ENCODE data around the gene FKBP4.
A peak's percentile ranks its signal among the peaks of the same experiment; 100 is the strongest.

DNA sequence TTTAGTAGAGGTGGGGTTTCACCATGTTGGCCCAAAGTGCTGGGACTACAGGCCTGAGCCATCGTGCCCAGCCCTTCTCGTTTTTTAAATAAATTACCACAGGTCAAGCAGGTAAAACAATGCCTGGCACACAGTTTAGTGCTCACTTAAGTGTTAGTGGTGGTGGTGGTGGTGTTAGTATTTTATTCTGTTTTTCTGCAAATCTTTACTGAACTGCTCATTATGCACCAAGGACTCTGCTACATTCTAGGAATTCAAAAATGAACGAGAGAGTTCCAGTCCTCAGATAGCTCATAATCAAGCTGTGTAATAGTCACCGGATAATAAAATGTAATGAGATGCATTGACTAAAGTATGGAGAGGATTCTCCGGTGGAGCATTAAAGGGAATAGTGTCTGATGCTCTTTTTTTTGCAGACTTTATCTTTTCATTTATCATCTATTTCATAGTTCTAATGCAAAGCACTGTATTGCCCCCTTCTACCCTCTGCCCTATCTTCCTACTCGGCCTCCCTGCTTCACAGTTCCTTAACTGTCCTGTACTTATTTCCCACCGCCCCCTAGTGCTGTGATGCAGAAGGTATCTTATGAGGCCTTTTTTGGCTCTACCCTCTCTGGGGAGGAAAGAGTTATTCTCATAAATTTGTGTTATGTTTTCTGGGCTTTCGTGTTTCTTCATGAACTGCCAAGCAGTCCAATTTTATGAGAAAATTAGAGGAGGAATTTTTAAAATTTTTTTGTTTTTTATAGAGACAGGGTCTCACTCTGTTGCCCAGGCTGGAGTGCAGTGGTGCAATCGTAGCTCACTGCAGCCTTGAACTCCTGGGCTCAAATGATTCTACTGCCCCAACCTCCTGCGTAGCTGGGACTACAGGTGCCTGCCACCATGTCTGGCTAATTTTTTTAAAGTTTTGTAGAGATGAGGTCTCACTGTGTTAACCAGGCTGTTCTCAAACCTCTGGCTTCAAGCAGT, 18.7 kb downstream of the FKBP4 start:
- TF ChIP-seq CTCF (IDR thresholded peaks at IDR 0.05) (peak; percentile 52 to 64 (median 54)), POLR2A (IDR thresholded peaks at IDR 0.05) (no peak)
